Stomach smooth muscle (tissue), 2 donors: ENCODE data around the gene AMOT.

Experiments used
- H3K27ac ChIP-seq: one replicate; pipeline ENCODE4 v1.7.0; 2013; ENCODE audit warnings: mild to moderate bottlenecking, low read length, inconsistent platforms
- H3K27me3 ChIP-seq, 2 donors: one replicate each; pipeline ENCODE4 v1.7.0; 2013; ENCODE audit warnings: low read length in 2 of 2; ENCODE audit not compliant: insufficient read depth in 2 of 2, control insufficient read depth in 1 of 2
- H3K36me3 ChIP-seq, 2 donors: one replicate each; pipeline ENCODE4 v1.7.0; 2013; ENCODE audit warnings: low read length in 2 of 2; ENCODE audit not compliant: control insufficient read depth in 2 of 2, insufficient read depth in 2 of 2
- H3K4me1 ChIP-seq: one replicate; pipeline ENCODE4 v1.7.0; 2013; ENCODE audit warnings: low read length; ENCODE audit not compliant: control insufficient read depth, insufficient read depth
- H3K4me3 ChIP-seq, 2 donors: one replicate each; pipeline ENCODE4 v1.7.0; 2013; ENCODE audit warnings: low read length in 2 of 2
- H3K9ac ChIP-seq, 2 donors: one replicate each; pipeline ENCODE4 v1.7.0; 2013; ENCODE audit warnings: low read length in 2 of 2, mild to moderate bottlenecking in 1 of 2
- H3K9me3 ChIP-seq, 2 donors: one replicate each; pipeline ENCODE4 v1.7.0; 2013; ENCODE audit warnings: low read length in 2 of 2; ENCODE audit not compliant: control insufficient read depth in 2 of 2
- donor health status: healthy.
- donor health status: Pancreatic carcinoma.

AMOT gene

GRCh38 chrX:112769034-112769433 is 71.6 kb downstream of the AMOT start:
- H3K27me3 ChIP-seq = peaks cover 0 to 4% of the 10 kb centered on the region in 2 donors
- no peaks in the 10 kb centered on the region for H3K9me3 ChIP-seq
- H3K27ac ChIP-seq = no peak overlapping the region
- no peak overlapping the region for H3K9ac ChIP-seq
- no peak overlapping the region for H3K4me3 ChIP-seq
- H3K36me3 ChIP-seq = no peaks in the 10 kb centered on the region
- H3K4me1 ChIP-seq = no peaks in the 10 kb centered on the region

DNA sequence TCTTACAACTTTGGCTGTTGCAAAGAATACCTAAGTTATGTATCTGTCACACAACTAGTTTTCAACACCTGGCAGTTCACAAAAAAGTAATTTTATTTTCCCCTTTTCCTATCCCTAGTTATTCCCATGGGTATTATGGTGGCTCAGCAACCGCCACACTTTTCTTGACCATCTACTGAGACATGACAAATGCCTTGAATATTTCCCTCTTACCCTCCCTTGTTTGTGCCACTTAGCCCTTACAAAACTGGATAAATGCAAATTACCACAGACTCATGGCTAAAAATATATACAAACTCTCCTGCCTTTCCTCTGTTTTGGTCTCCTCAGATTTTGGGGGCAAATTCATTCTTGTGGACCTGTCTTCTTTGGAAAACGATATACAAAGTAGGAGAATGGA is 72.1 kb downstream of the AMOT start:
- Histone ChIP-seq H3K27ac (no peak overlapping the region), H3K9ac (no peak overlapping the region), H3K9me3 (no peaks in the 10 kb centered on the region), H3K36me3 (no peaks in the 10 kb centered on the region), H3K4me3 (no peak overlapping the region), H3K27me3 (peaks cover 0 to 4% of the 10 kb centered on the region in 2 donors), H3K4me1 (no peaks in the 10 kb centered on the region)

DNA sequence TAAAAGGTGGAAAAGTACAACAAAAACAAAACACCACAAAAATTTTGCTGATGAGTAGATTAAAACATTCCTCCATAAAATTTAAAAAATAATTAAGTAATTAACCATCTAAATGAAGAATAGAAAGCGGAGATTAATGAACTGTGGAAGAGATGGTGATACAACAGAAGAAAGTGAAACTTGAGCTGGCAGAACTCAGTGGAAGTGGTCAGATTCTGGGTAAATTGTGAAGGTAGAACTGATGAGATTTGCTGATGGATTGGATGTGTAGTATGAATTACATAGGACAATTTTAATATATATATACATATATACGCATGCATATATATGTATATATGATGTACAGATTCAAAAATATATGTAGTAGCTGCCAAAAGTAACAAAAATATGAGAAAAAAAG is 73.9 kb downstream of the AMOT start:
- Histone ChIP-seq H3K4me1 (no peaks in the 10 kb centered on the region), H3K4me3 (no peak overlapping the region), H3K9ac (no peak overlapping the region), H3K27me3 (peaks cover 0 to 6% of the 10 kb centered on the region in 2 donors), H3K27ac (no peak overlapping the region), H3K36me3 (no peaks in the 10 kb centered on the region), H3K9me3 (no peaks in the 10 kb centered on the region)

- Histone ChIP-seq H3K9me3 (no peaks in the 10 kb centered on the region), H3K36me3 (no peaks in the 10 kb centered on the region), H3K27ac (no peak overlapping the region), H3K4me1 (no peaks in the 10 kb centered on the region), H3K9ac (no peak overlapping the region), H3K27me3 (peaks cover 0 to 18% of the 10 kb centered on the region in 2 donors), H3K4me3 (no peak overlapping the region)
Measured at GRCh38 chrX:112761242-112762207, 79.1 kb downstream of the AMOT start.

- Histone ChIP-seq H3K27me3 (peaks cover 0 to 18% of the 10 kb centered on the region in 2 donors), H3K36me3 (no peaks in the 10 kb centered on the region), H3K4me3 (no peak overlapping the region), H3K4me1 (no peaks in the 10 kb centered on the region), H3K9ac (no peak overlapping the region), H3K27ac (no peak overlapping the region), H3K9me3 (no peaks in the 10 kb centered on the region)
Measured at GRCh38 chrX:112760697-112761096, 79.9 kb downstream of the AMOT start.

- H3K36me3 ChIP-seq = no peaks in the 10 kb centered on the region
- H3K4me1 ChIP-seq = no peaks in the 10 kb centered on the region
- peaks cover 0 to 18% of the 10 kb centered on the region in 2 donors for H3K27me3 ChIP-seq
- H3K9me3 ChIP-seq = no peaks in the 10 kb centered on the region
- H3K9ac ChIP-seq = no peak overlapping the region
- no peak overlapping the region for H3K4me3 ChIP-seq
- H3K27ac ChIP-seq = no peak overlapping the region
Measured at GRCh38 chrX:112759966-112760365, 80.7 kb downstream of the AMOT start.

DNA sequence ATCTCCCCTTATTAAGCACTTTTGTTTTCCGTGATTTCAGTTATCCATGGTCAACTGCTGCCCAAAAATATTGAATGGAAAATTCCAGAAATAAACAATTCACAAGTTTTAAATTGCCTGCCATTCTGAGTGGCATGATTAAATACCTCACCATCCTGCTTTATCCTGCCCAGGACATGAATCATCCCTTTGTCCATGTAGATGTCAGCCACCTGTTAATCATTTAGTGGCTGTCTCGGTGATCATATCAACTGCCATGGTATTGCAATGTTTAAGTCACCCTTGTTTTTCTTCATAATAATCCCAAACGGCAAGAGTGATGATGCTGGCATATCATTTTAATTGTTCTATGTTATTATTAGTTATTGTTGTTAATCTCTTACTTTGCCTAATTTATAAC is 81.1 kb downstream of the AMOT start:
- no peaks in the 10 kb centered on the region for H3K9me3 ChIP-seq
- H3K4me1 ChIP-seq = no peaks in the 10 kb centered on the region
- no peak overlapping the region for H3K27ac ChIP-seq
- H3K36me3 ChIP-seq = no peaks in the 10 kb centered on the region
- H3K9ac ChIP-seq = no peak overlapping the region
- no peak overlapping the region for H3K4me3 ChIP-seq
- peaks cover 0 to 17% of the 10 kb centered on the region in 2 donors for H3K27me3 ChIP-seq

DNA sequence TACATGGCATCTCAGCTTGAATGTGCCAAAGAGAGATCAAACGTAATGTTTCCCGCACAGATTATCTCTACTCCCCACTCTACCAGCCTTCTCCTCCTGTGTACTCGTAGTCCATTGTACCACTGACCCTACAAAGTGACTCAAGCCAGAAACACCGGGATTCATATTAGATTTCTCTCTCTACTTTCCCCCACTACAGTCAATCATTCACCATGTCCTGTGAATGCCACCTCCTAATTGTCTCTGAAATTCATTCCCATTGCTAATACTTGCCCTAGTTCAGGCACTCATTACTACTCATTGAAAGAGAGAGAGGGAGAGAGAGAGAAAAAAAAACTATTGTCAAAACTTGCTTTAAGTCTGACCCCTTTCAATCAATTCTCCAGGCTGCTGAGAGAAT is 82.7 kb downstream of the AMOT start:
- no peaks in the 10 kb centered on the region for H3K36me3 ChIP-seq
- no peak overlapping the region for H3K27ac ChIP-seq
- H3K4me1 ChIP-seq = no peaks in the 10 kb centered on the region
- peaks cover 0 to 14% of the 10 kb centered on the region in 2 donors for H3K27me3 ChIP-seq
- H3K4me3 ChIP-seq = no peak overlapping the region
- H3K9ac ChIP-seq = no peak overlapping the region
- H3K9me3 ChIP-seq = no peaks in the 10 kb centered on the region

- Histone ChIP-seq H3K27me3 (peaks cover 0 to 2% of the 10 kb centered on the region in 2 donors), H3K9ac (no peak overlapping the region), H3K4me3 (no peak overlapping the region), H3K4me1 (no peaks in the 10 kb centered on the region), H3K36me3 (no peaks in the 10 kb centered on the region), H3K9me3 (no peaks in the 10 kb centered on the region), H3K27ac (no peak overlapping the region)
Measured at GRCh38 chrX:112753116-112753515, 87.5 kb downstream of the AMOT start.

- peaks cover 0 to 2% of the 10 kb centered on the region in 2 donors for H3K27me3 ChIP-seq
- H3K9ac ChIP-seq = no peak overlapping the region
- H3K4me3 ChIP-seq = no peak overlapping the region
- no peaks in the 10 kb centered on the region for H3K9me3 ChIP-seq
- H3K27ac ChIP-seq = no peak overlapping the region
- no peaks in the 10 kb centered on the region for H3K36me3 ChIP-seq
- H3K4me1 ChIP-seq = no peaks in the 10 kb centered on the region
Measured at GRCh38 chrX:112751076-112751475, 89.6 kb downstream of the AMOT start.
